GM12878 (cell line): ENCODE data around the gene COMMD1. TPM values are rescaled to one million over a fixed set of nuclear protein-coding genes. Genes with fewer than 3 reads are reported as not detected.

Experiments used
- ATAC-seq: fragments of 200-7000 bp; cut with Tn5 transposase; 3 replicates; pipeline ENCODE4 v1.9.1; 2020; ENCODE audit warnings: mild to moderate bottlenecking, moderate library complexity
- BruUV-seq: library from RNA; stranded (reverse); fragments of 400-500 nt; replicated peaks from 2 replicates; lab custom pipeline; 2021; lab: Mats Ljungman, UMichigan
- CTCF ChIA-PET: fragments of 300-600 bp; sonication (Branson Sonifier 250); formaldehyde crosslinking; extraction: SDS; loops from one replicate; lab custom pipeline; 2021; ENCODE audit warnings: inconsistent platforms; lab: Yijun Ruan, JAX
- POLR2A ChIA-PET: fragments of 350-600 bp; formaldehyde crosslinking; extraction: SDS; loops from one replicate; lab custom pipeline; 2021; ENCODE audit warnings: inconsistent platforms; lab: Charles Lee
- RAD21 ChIA-PET: fragments of 300-600 bp; sonication (Branson Sonifier 250); formaldehyde crosslinking; loops from one replicate; lab custom pipeline; 2023; ENCODE audit warnings: antibody characterized with exemption; ENCODE audit not compliant: unreplicated experiment; lab: Charles Lee
- SMC1A ChIA-PET: fragments of 300-600 bp; sonication (Branson Sonifier 250); formaldehyde crosslinking; loops from one replicate; lab custom pipeline; 2023; ENCODE audit not compliant: unreplicated experiment, uncharacterized antibody; lab: Charles Lee
- DNase-seq: peaks from one replicate; pipeline ENCODE4 v3.0.0-alpha.2; 2011; ENCODE audit warnings: low read depth, low spot score
- FAIRE-seq: peaks from 3 replicates; lab custom pipeline; 2011; peaks lifted over from hg19 to GRCh38; lab: Jason Lieb, UNC
- H2AFZ ChIP-seq: 2 replicates; pipeline ENCODE4 v1.6.0; 2011; ENCODE audit warnings: low read depth, low read length, control low read depth; ENCODE audit not compliant: control insufficient read depth
- H3K27ac ChIP-seq: 2 replicates; pipeline ENCODE4 v1.5.1; 2011; ENCODE audit warnings: control low read depth; ENCODE audit not compliant: control insufficient read depth, insufficient read depth
- H3K27me3 ChIP-seq, 2 experiments: replicated peaks in 1 of 2; 2 replicates each; pipeline versions ENCODE4 v1.6.0 to v1.6.1; 2011; ENCODE audit warnings: low read length in 1 of 2; ENCODE audit not compliant: control insufficient read depth in 2 of 2, insufficient read depth in 2 of 2
- H3K36me3 ChIP-seq, 2 experiments: 2 replicates each; pipeline ENCODE4 v1.5.1; 2011; ENCODE audit warnings: low read length in 1 of 2; ENCODE audit not compliant: control insufficient read depth in 2 of 2, insufficient read depth in 2 of 2
- H3K4me1 ChIP-seq: 2 replicates; pipeline ENCODE4 v1.6.1; 2011; ENCODE audit warnings: mild to moderate bottlenecking, low read length, moderate library complexity, mixed read lengths; ENCODE audit not compliant: control insufficient read depth, insufficient read depth
- H3K4me2 ChIP-seq: 2 replicates; pipeline ENCODE4 v1.6.0; 2011; ENCODE audit warnings: control low read depth; ENCODE audit not compliant: control insufficient read depth, insufficient read depth
- H3K4me3 ChIP-seq: fragments of 200-600 bp; sonication (generic); 2 replicates; pipeline ENCODE4 v1.5.1; 2016
- H3K79me2 ChIP-seq: 2 replicates; pipeline ENCODE4 v1.6.0; 2011; ENCODE audit warnings: low read length; ENCODE audit not compliant: control insufficient read depth, insufficient read depth
- H3K9ac ChIP-seq: 2 replicates; pipeline ENCODE4 v1.8.0; 2011; ENCODE audit warnings: low read length, control low read depth, mixed read lengths; ENCODE audit not compliant: control insufficient read depth, insufficient read depth
- H3K9me3 ChIP-seq: replicated peaks from 3 replicates; pipeline ENCODE4 v1.5.1; 2011; ENCODE audit warnings: mild to moderate bottlenecking, low read length; ENCODE audit not compliant: control insufficient read depth, insufficient read depth
- H4K20me1 ChIP-seq: 2 replicates; pipeline ENCODE4 v1.6.0; 2011; ENCODE audit not compliant: control insufficient read depth, insufficient read depth
- CTCF ChIP-seq, 3 experiments: IDR thresholded peaks in 2 of 3; conservative IDR thresholded peaks in 1 of 3; 2 replicates each; pipeline ENCODE4 v1.5.1; 2011; ENCODE audit warnings: low read depth in 3 of 3, low read length in 3 of 3, mild to moderate bottlenecking in 3 of 3, control low read depth in 2 of 3, moderate library complexity in 2 of 3, inconsistent platforms in 1 of 3, mixed read lengths in 1 of 3; ENCODE audit not compliant: control insufficient read depth in 2 of 3, insufficient read depth in 1 of 3; ENCODE audit errors: extremely low read depth in 1 of 3
- DPF2 ChIP-seq: fragments of 450-650 bp; IDR thresholded peaks from 2 replicates; pipeline ENCODE4 v1.6.1; 2017; ENCODE audit warnings: mild to moderate bottlenecking
- EGR1 ChIP-seq, 2 experiments: IDR thresholded peaks; 1 replicate in 1 of 2; 2 replicates in 1 of 2; pipeline ENCODE4 v1.6.1; 2011 to 2012; ENCODE audit warnings: low read depth in 2 of 2, low read length in 2 of 2, borderline replicate concordance in 1 of 2, mild to moderate bottlenecking in 1 of 2, moderate library complexity in 1 of 2
- ETV6 ChIP-seq, 2 experiments: fragments of 450-650 bp in 1 of 2; IDR thresholded peaks in 1 of 2; conservative IDR thresholded peaks in 1 of 2; 2 replicates each; pipeline ENCODE4 v1.6.1; 2014; ENCODE audit warnings: antibody characterized with exemption in 1 of 2, borderline replicate concordance in 1 of 2, low read depth in 1 of 2, mild to moderate bottlenecking in 1 of 2, moderate library complexity in 1 of 2
- EZH2 ChIP-seq: IDR thresholded peaks from 2 replicates; pipeline ENCODE4 v1.6.1; 2012; ENCODE audit warnings: low read depth, mild to moderate bottlenecking, control low read depth, inconsistent platforms, low read length, borderline replicate concordance; ENCODE audit not compliant: control insufficient read depth
- IKZF1 ChIP-seq: fragments of 450-650 bp; conservative IDR thresholded peaks from 2 replicates; pipeline ENCODE4 v1.6.1; 2017; ENCODE audit warnings: antibody characterized with exemption, mild to moderate bottlenecking
- JUND ChIP-seq: IDR thresholded peaks from 2 replicates; pipeline ENCODE4 v1.6.1; 2012; ENCODE audit warnings: low read depth, mild to moderate bottlenecking, low read length, improper control_type of control experiment, moderate library complexity
- KLF5 ChIP-seq: fragments of 450-650 bp; IDR thresholded peaks from 2 replicates; pipeline ENCODE4 v1.6.1; 2014; ENCODE audit warnings: mild to moderate bottlenecking; ENCODE audit not compliant: partially characterized antibody
- LARP7 ChIP-seq: fragments of 450-650 bp; IDR thresholded peaks from 2 replicates; pipeline ENCODE4 v1.6.1; 2017; ENCODE audit warnings: mild to moderate bottlenecking
- MTA3 ChIP-seq: IDR thresholded peaks from 2 replicates; pipeline ENCODE4 v1.6.1; 2012; ENCODE audit warnings: low read length, inconsistent platforms, borderline replicate concordance
- NFIC ChIP-seq: IDR thresholded peaks from 2 replicates; pipeline ENCODE4 v1.6.1; 2012; ENCODE audit warnings: low read depth, mild to moderate bottlenecking, inconsistent platforms, low read length, moderate library complexity
- RUNX3 ChIP-seq: IDR thresholded peaks from 2 replicates; pipeline ENCODE4 v1.6.1; 2012; ENCODE audit warnings: low read length, inconsistent platforms
- SMAD1 ChIP-seq: fragments of 450-650 bp; IDR thresholded peaks from 2 replicates; pipeline ENCODE4 v1.6.1; 2018; ENCODE audit warnings: mild to moderate bottlenecking, low read depth; ENCODE audit not compliant: partially characterized antibody
- TAF1 ChIP-seq: IDR thresholded peaks from 2 replicates; pipeline ENCODE4 v1.6.1; 2011; ENCODE audit warnings: mild to moderate bottlenecking, low read depth, low read length, borderline replicate concordance
- YY1 ChIP-seq: IDR thresholded peaks from 2 replicates; pipeline ENCODE4 v1.6.1; 2011; ENCODE audit warnings: low read depth, mild to moderate bottlenecking, low read length
- ZNF622 ChIP-seq: fragments of 450-650 bp; IDR thresholded peaks from 2 replicates; pipeline ENCODE4 v1.6.1; 2017; ENCODE audit warnings: mild to moderate bottlenecking, inconsistent platforms
- WGBS: methylation state at CpG from one replicate; pipeline ENCODE4 v1.1.6; 2016; ENCODE audit warnings: low lambda C conversion rate; ENCODE audit not compliant: insufficient replicate concordance, insufficient coverage; ENCODE audit errors: missing lambda C conversion rate; 5-methylcytosine and 5-hydroxymethylcytosine counted together
- in situ Hi-C: fragments of 300-500 bp; cut with MboI; formaldehyde crosslinking; loops from 9 replicates; pipeline ENCODE4 v1.14.3; 2018; ENCODE audit warnings: mixed read lengths
- intact Hi-C: fragments of 100-400 bp; cut with micrococcal nuclease; formaldehyde crosslinking; loops from one replicate; pipeline ENCODE4 v1.14.2; 2022; ENCODE audit not compliant: unreplicated experiment
- polyA plus RNA-seq, 11 experiments: library from polyadenylated mRNA; depleted of rRNA in 4 of 11; unstranded in 6 of 11; stranded (reverse) in 5 of 11; fragments of >200 nt; fragmentation: Nextera tagmentation in 4 of 11; fragmentation: Illumina TruSeq in 1 of 11; extraction: Ambion mirVana in 4 of 11; extraction: Trizol in 1 of 11; gene quantifications; 1 replicate in 1 of 11; 2 replicates in 10 of 11; pipeline versions ENCODE4 v1.2.1 to v1.2.3, GENCODE V29; 2011 to 2016; ENCODE audit warnings: inconsistent platforms in 2 of 11, missing spikeins in 2 of 11, low read depth in 1 of 11
- total RNA-seq, 4 experiments: library from RNA; depleted of rRNA in 3 of 4; stranded (reverse); fragments of >200 nt in 3 of 4; fragmentation: Illumina TruSeq in 1 of 4; extraction: Trizol in 1 of 4; gene quantifications; 2 replicates each; pipeline versions ENCODE4 v1.2.1 to v1.2.3, GENCODE V29; 2013 to 2021
- TF ChIP-seq, protein P1 (sequence below): IDR thresholded peaks from 2 replicates; pipeline ENCODE4 v1.6.1; 2012; ENCODE audit warnings: low read length, inconsistent platforms
- TF ChIP-seq, protein P2 (sequence below): fragments of 450-650 bp; IDR thresholded peaks from 2 replicates; pipeline ENCODE4 v1.6.1; 2017; ENCODE audit warnings: mild to moderate bottlenecking, low read depth, inconsistent platforms; ENCODE audit not compliant: poor library complexity, severe bottlenecking

Gene COMMD1
- total and polyA plus RNA-seq, 10 of the 15 experiments (the other 5 are each of a cell fraction or from before 2014, with no cell fraction given), result 39.7 to 210 (median 53.7) TPM

DNA sequence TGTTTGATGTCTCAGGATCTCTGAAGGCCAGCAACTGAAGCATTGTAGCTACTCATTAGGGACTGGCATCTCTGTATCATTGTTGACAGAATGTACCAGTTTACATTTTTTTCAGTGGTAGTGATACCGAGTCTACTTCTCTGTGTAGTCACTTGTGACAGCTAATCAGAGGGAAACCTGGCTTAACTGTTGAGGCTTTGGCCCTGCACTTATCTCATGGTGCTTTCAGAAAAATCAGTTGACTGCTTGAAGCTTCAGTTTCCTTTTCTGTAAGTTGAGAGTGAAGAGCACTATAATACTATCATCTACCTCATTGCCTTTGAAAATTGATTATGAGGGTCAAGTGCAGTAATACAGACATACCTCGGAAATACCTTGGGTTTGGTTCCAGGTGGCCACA, 90.0 kb downstream of the COMMD1 start:
- CTCF ChIA-PET, result interaction anchor here (0.8 to 6.5 kb wide), 30 partner anchors 15 to 1492 kb away, joined by 3 to 195 read pairs (median 5); partner anchors contain the start of gene B3GNT2
- Histone ChIP-seq H3K9me3 (no peaks in the 10 kb centered on the region), H3K4me3 (no peak overlapping the region), H3K27ac (peak overlapping the region; percentile 55), H3K36me3 (no peaks in the 10 kb centered on the region), H4K20me1 (no peaks in the 10 kb centered on the region), H3K4me2 (peak overlapping the region; percentile 74), H2AFZ (no peak overlapping the region), H3K79me2 (peaks cover 30% of the 10 kb centered on the region), H3K9ac (no peak overlapping the region), H3K27me3 (no peaks in the 10 kb centered on the region), H3K4me1 (peaks cover 26% of the 10 kb centered on the region)
- DNase-seq (peak; percentile 71), FAIRE-seq (peak; percentile 72), ATAC-seq (peak; percentile 93)
- 19% methylated on average over 2 of the region's 2 CpGs for WGBS
- in situ Hi-C loops, result loop anchor here (10.0 kb wide), 1 partner anchor 209 kb away; no protein-coding TSS in a partner anchor
- intact Hi-C loops, result loop anchor here (2.0 to 10.0 kb wide), 4 partner anchors 65 to 349 kb away; no protein-coding TSS in a partner anchor
- RAD21 ChIA-PET, result interaction anchor here (0.8 to 4.9 kb wide), 42 partner anchors 8 to 461 kb away, joined by 3 to 141 read pairs (median 7); partner anchors contain the start of genes B3GNT2 and COMMD1
- no TSS peak for BruUV-seq
- SMC1A ChIA-PET, result interaction anchor here (0.7 to 7.2 kb wide), 53 partner anchors 13 to 462 kb away, joined by 3 to 189 read pairs (median 4); no protein-coding TSS in a partner anchor
- POLR2A ChIA-PET, result interaction anchor here (0.6 to 2.4 kb wide), 12 partner anchors 9 to 993 kb away, joined by 3 to 11 read pairs (median 4); no protein-coding TSS in a partner anchor
- TF ChIP-seq TAF1 (no peak), ZNF622 (no peak), IKZF1 (no peak), SMAD1 (no peak), MTA3 (no peak), NFIC (0 out of 2 replicates have a peak, but pooled peaks have one; percentile 38), LARP7 (no peak), DPF2 (no peak), JUND (no peak), YY1 (no peak), RUNX3 (no peak; the same call in 1 of the 2 replicates), EZH2 (no peak), EGR1 (IDR thresholded peaks at IDR 0.05; ENCODE audit: borderline replicate concordance in 1 of 2, low read depth in 2 of 2, low read length in 2 of 2) (no peak), CTCF (IDR thresholded peaks at IDR 0.05 in 2 of 3, conservative IDR thresholded peaks at IDR 0.05 in 1 of 3; ENCODE audit: control insufficient read depth in 2 of 3, extremely low read depth in 1 of 3, insufficient read depth in 1 of 3, low read depth in 3 of 3, low read length in 3 of 3) (no peak), KLF5 (no peak), ETV6 (conservative IDR thresholded peaks at IDR 0.05 in 1 of 2, IDR thresholded peaks at IDR 0.05 in 1 of 2; ENCODE audit: borderline replicate concordance in 1 of 2, low read depth in 1 of 2) (no peak)
- TF ChIP-seq, protein P1, sequence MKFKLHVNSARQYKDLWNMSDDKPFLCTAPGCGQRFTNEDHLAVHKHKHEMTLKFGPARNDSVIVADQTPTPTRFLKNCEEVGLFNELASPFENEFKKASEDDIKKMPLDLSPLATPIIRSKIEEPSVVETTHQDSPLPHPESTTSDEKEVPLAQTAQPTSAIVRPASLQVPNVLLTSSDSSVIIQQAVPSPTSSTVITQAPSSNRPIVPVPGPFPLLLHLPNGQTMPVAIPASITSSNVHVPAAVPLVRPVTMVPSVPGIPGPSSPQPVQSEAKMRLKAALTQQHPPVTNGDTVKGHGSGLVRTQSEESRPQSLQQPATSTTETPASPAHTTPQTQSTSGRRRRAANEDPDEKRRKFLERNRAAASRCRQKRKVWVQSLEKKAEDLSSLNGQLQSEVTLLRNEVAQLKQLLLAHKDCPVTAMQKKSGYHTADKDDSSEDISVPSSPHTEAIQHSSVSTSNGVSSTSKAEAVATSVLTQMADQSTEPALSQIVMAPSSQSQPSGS, result peak; percentile 33
- TF ChIP-seq, protein P2, sequence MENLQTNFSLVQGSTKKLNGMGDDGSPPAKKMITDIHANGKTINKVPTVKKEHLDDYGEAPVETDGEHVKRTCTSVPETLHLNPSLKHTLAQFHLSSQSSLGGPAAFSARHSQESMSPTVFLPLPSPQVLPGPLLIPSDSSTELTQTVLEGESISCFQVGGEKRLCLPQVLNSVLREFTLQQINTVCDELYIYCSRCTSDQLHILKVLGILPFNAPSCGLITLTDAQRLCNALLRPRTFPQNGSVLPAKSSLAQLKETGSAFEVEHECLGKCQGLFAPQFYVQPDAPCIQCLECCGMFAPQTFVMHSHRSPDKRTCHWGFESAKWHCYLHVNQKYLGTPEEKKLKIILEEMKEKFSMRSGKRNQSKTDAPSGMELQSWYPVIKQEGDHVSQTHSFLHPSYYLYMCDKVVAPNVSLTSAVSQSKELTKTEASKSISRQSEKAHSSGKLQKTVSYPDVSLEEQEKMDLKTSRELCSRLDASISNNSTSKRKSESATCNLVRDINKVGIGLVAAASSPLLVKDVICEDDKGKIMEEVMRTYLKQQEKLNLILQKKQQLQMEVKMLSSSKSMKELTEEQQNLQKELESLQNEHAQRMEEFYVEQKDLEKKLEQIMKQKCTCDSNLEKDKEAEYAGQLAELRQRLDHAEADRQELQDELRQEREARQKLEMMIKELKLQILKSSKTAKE, result peak; percentile 27
